SJSA1 (cell line): Measurements from ENCODE around the gene ANAPC2. TPM values are rescaled to one million over a fixed set of nuclear protein-coding genes. Genes with fewer than 3 reads are reported as not detected.

ENCODE experiments used
- DNase-seq, 2 experiments: peaks; one replicate each; pipeline ENCODE4 v3.0.0-alpha.2; 2015 to 2020; ENCODE audit warnings: low spot score in 2 of 2, low read depth in 1 of 2
- H3K27ac ChIP-seq: fragments of 250-450 bp; sonication (Bioruptor Pico); 2 replicates; pipeline ENCODE4 v1.5.1; 2020; ENCODE audit warnings: mild to moderate bottlenecking, moderate library complexity
- H3K27me3 ChIP-seq: fragments of 250-450 bp; sonication (Bioruptor Pico); replicated peaks from 2 replicates; pipeline ENCODE4 v1.5.1; 2020; ENCODE audit warnings: mild to moderate bottlenecking, moderate library complexity
- H3K36me3 ChIP-seq: fragments of 250-450 bp; sonication (Bioruptor Pico); 2 replicates; pipeline ENCODE4 v1.5.1; 2020; ENCODE audit warnings: mild to moderate bottlenecking
- H3K4me1 ChIP-seq: fragments of 250-450 bp; sonication (Bioruptor Pico); replicated peaks from 2 replicates; pipeline ENCODE4 v1.6.1; 2021; ENCODE audit warnings: mild to moderate bottlenecking
- H3K4me3 ChIP-seq: fragments of 250-450 bp; sonication (Bioruptor Pico); 2 replicates; pipeline ENCODE4 v1.5.1; 2020; ENCODE audit warnings: mild to moderate bottlenecking
- H3K9me3 ChIP-seq: fragments of 250-450 bp; sonication (Bioruptor Pico); replicated peaks from 2 replicates; pipeline ENCODE4 v1.5.1; 2020; ENCODE audit warnings: mild to moderate bottlenecking
- total RNA-seq: library from RNA; depleted of rRNA; stranded (reverse); fragments of >200 nt; shearing (Covaris generic); gene quantifications from 2 replicates; pipeline ENCODE4 v1.2.3, GENCODE V29; 2014

ANAPC2 gene
- total RNA-seq, 1 experiment from 2014 or later: 13.7 TPM

- DNase-seq: no peak
- H3K27me3 ChIP-seq: no peaks in the 10 kb centered on the region
- peaks cover 8% of the 10 kb centered on the region for H3K4me1 ChIP-seq
- H3K4me3 ChIP-seq: no peak overlapping the region
- no peaks in the 10 kb centered on the region; the same call in 1 of the 2 replicates for H3K36me3 ChIP-seq
- H3K9me3 ChIP-seq: no peaks in the 10 kb centered on the region
- no peak overlapping the region for H3K27ac ChIP-seq
Measured at GRCh38 chr9:137198051-137198901, 9.9 kb upstream of the ANAPC2 start.

GRCh38 chr9:137195525-137196220 lies 7.3 kb upstream of the ANAPC2 start:
- Histone ChIP-seq H3K9me3 (no peaks in the 10 kb centered on the region), H3K27ac (no peak overlapping the region), H3K4me3 (no peak overlapping the region), H3K4me1 (peaks cover 8% of the 10 kb centered on the region; the same call in 1 of the 2 replicates), H3K36me3 (peaks cover 18% of the 10 kb centered on the region), H3K27me3 (no peaks in the 10 kb centered on the region)
- DNase-seq: no peak

- DNase-seq: no peak
- peaks cover 11% of the 10 kb centered on the region for H3K4me1 ChIP-seq
- peaks cover 25% of the 10 kb centered on the region for H3K36me3 ChIP-seq
- H3K9me3 ChIP-seq: no peaks in the 10 kb centered on the region
- H3K27me3 ChIP-seq: no peaks in the 10 kb centered on the region
- no peak overlapping the region for H3K27ac ChIP-seq
- H3K4me3 ChIP-seq: no peak overlapping the region
Measured at GRCh38 chr9:137194909-137195308, 6.5 kb upstream of the ANAPC2 start.

- Histone ChIP-seq H3K36me3 (peaks cover 30% of the 10 kb centered on the region), H3K27me3 (no peaks in the 10 kb centered on the region), H3K27ac (no peak overlapping the region), H3K9me3 (no peaks in the 10 kb centered on the region), H3K4me3 (no peak overlapping the region), H3K4me1 (peaks cover 11% of the 10 kb centered on the region)
- DNase-seq: no peak
Measured at GRCh38 chr9:137194388-137194787, 6.0 kb upstream of the ANAPC2 start.

- Histone ChIP-seq H3K36me3 (peaks cover 37% of the 10 kb centered on the region), H3K4me1 (peaks cover 14% of the 10 kb centered on the region), H3K4me3 (no peak overlapping the region), H3K27me3 (no peaks in the 10 kb centered on the region), H3K27ac (no peak overlapping the region), H3K9me3 (no peaks in the 10 kb centered on the region)
- DNase-seq: no peak
Measured at GRCh38 chr9:137193771-137194170, 5.4 kb upstream of the ANAPC2 start.

- no peak overlapping the region for H3K27ac ChIP-seq
- DNase-seq: no peak
- H3K27me3 ChIP-seq: no peaks in the 10 kb centered on the region
- H3K4me1 ChIP-seq: peaks cover 14% of the 10 kb centered on the region
- peaks cover 45% of the 10 kb centered on the region for H3K36me3 ChIP-seq
- H3K9me3 ChIP-seq: no peaks in the 10 kb centered on the region
- H3K4me3 ChIP-seq: no peak overlapping the region
Measured at GRCh38 chr9:137192859-137193258, 4.5 kb upstream of the ANAPC2 start.

GRCh38 chr9:137192448-137192780 lies 4.1 kb upstream of the ANAPC2 start:
- H3K9me3 ChIP-seq: no peaks in the 10 kb centered on the region
- peaks cover 49% of the 10 kb centered on the region for H3K36me3 ChIP-seq
- peaks cover 18% of the 10 kb centered on the region for H3K4me1 ChIP-seq
- H3K27me3 ChIP-seq: no peaks in the 10 kb centered on the region
- DNase-seq: no peak
- no peak overlapping the region for H3K27ac ChIP-seq
- H3K4me3 ChIP-seq: no peak overlapping the region

GRCh38 chr9:137191691-137192447 lies 3.5 kb upstream of the ANAPC2 start:
- H3K4me3 ChIP-seq: no peak overlapping the region
- peaks cover 24% of the 10 kb centered on the region for H3K4me1 ChIP-seq
- H3K9me3 ChIP-seq: no peaks in the 10 kb centered on the region
- peaks cover 54% of the 10 kb centered on the region for H3K36me3 ChIP-seq
- DNase-seq: no peak
- no peak overlapping the region for H3K27ac ChIP-seq
- no peaks in the 10 kb centered on the region for H3K27me3 ChIP-seq

- H3K36me3 ChIP-seq: peaks cover 61% of the 10 kb centered on the region
- no peak overlapping the region for H3K27ac ChIP-seq
Measured at GRCh38 chr9:137191245-137191644, 2.9 kb upstream of the ANAPC2 start.

GRCh38 chr9:137190315-137190856 lies 2.0 kb upstream of the ANAPC2 start:
- Histone ChIP-seq H3K9me3 (no peaks in the 10 kb centered on the region), H3K27ac (no peak overlapping the region), H3K4me1 (peaks cover 25% of the 10 kb centered on the region), H3K4me3 (no peak overlapping the region), H3K27me3 (no peaks in the 10 kb centered on the region), H3K36me3 (peaks cover 69% of the 10 kb centered on the region)
- no peak for DNase-seq

More at GRCh38 chr9:137191245-137191644, 2.9 kb upstream of the ANAPC2 start:
- Histone ChIP-seq H3K4me3 (no peak overlapping the region), H3K4me1 (peaks cover 25% of the 10 kb centered on the region), H3K27me3 (no peaks in the 10 kb centered on the region), H3K9me3 (no peaks in the 10 kb centered on the region)
- no peak for DNase-seq

GRCh38 chr9:137189297-137190295 lies 1.2 kb upstream of the ANAPC2 start:
- DNase-seq: no peak
- Histone ChIP-seq H3K27ac (peak overlapping the region; percentile 83), H3K36me3 (peaks cover 74% of the 10 kb centered on the region), H3K4me1 (peaks cover 25% of the 10 kb centered on the region), H3K4me3 (peak overlapping the region; percentile 93), H3K9me3 (no peaks in the 10 kb centered on the region), H3K27me3 (no peaks in the 10 kb centered on the region)

GRCh38 chr9:137188086-137188489 lies 272 bp downstream of the ANAPC2 start:
- no peak for DNase-seq
- peaks cover 25% of the 10 kb centered on the region for H3K4me1 ChIP-seq
- H3K27me3 ChIP-seq: no peaks in the 10 kb centered on the region
- no peaks in the 10 kb centered on the region for H3K9me3 ChIP-seq
- H3K36me3 ChIP-seq: peaks cover 83% of the 10 kb centered on the region
- peak overlapping the region; percentile 93 for H3K4me3 ChIP-seq
- peak overlapping the region; percentile 83 for H3K27ac ChIP-seq

- Histone ChIP-seq H3K9me3 (no peaks in the 10 kb centered on the region), H3K27me3 (no peaks in the 10 kb centered on the region), H3K4me1 (peaks cover 25% of the 10 kb centered on the region), H3K27ac (no peak overlapping the region), H3K4me3 (peak overlapping the region; percentile 93), H3K36me3 (peaks cover 89% of the 10 kb centered on the region)
- no peak for DNase-seq
Measured at GRCh38 chr9:137187386-137187785, 974 bp downstream of the ANAPC2 start.
